Measurements from ENCODE around the gene CLINT1. TPM values are rescaled to one million over a fixed set of nuclear protein-coding genes. Genes with fewer than 3 reads are reported as not detected.

The CLINT1 gene
- total and polyA plus RNA-seq, 9 of the 15 experiments (the other 6 are each of a cell fraction or from before 2014, with no cell fraction given) = 23.6 to 125 (median 71.4) TPM

- TF ChIP-seq TAF9B (IDR thresholded peaks at IDR 0.05; ENCODE audit: partially characterized antibody) (peak; percentile 34), TBL1XR1 (IDR thresholded peaks at IDR 0.05; ENCODE audit: low read length in 2 of 2) (peak; percentile 31 to 72; a peak in 1 of 4 replicates), TFAP4 (CRISPR knock-in tag; IDR thresholded peaks at IDR 0.05; ENCODE audit: borderline replicate concordance) (peak; percentile 71), CBX2 (IDR thresholded peaks at IDR 0.05; ENCODE audit: insufficient read depth, low read length, poor library complexity, severe bottlenecking) (no peak), FOXK2 (conservative IDR thresholded peaks at IDR 0.05 in 1 of 2, IDR thresholded peaks at IDR 0.05 in 1 of 2; ENCODE audit: low read depth in 2 of 2) (0 out of 4 replicates have a peak, but pooled peaks of 1 of the 2 experiments have one; percentile 31), MAFF (IDR thresholded peaks at IDR 0.05; ENCODE audit: low read length) (no peak), FOSL1 (tag; conservative IDR thresholded peaks at IDR 0.05) (no peak), CCNT2 (IDR thresholded peaks at IDR 0.05; ENCODE audit: borderline replicate concordance, extremely low read depth, insufficient read length, low read depth, low read length) (peak; percentile 72), ARID3A (IDR thresholded peaks at IDR 0.05; ENCODE audit: borderline replicate concordance, low read depth, low read length) (no peak), MBD1 (CRISPR knock-in tag; IDR thresholded peaks at IDR 0.05) (no peak), BDP1 (IDR thresholded peaks at IDR 0.05; ENCODE audit: insufficient read depth, insufficient read length) (no peak)
- TF ChIP-seq, protein P1, sequence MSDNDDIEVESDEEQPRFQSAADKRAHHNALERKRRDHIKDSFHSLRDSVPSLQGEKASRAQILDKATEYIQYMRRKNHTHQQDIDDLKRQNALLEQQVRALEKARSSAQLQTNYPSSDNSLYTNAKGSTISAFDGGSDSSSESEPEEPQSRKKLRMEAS (CRISPR knock-in tag; IDR thresholded peaks at IDR 0.05) = peak; percentile 79
- TF ChIP-seq, protein P2, sequence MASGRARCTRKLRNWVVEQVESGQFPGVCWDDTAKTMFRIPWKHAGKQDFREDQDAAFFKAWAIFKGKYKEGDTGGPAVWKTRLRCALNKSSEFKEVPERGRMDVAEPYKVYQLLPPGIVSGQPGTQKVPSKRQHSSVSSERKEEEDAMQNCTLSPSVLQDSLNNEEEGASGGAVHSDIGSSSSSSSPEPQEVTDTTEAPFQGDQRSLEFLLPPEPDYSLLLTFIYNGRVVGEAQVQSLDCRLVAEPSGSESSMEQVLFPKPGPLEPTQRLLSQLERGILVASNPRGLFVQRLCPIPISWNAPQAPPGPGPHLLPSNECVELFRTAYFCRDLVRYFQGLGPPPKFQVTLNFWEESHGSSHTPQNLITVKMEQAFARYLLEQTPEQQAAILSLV (tag; IDR thresholded peaks at IDR 0.05) = no peak
- TF ChIP-seq, protein P3, sequence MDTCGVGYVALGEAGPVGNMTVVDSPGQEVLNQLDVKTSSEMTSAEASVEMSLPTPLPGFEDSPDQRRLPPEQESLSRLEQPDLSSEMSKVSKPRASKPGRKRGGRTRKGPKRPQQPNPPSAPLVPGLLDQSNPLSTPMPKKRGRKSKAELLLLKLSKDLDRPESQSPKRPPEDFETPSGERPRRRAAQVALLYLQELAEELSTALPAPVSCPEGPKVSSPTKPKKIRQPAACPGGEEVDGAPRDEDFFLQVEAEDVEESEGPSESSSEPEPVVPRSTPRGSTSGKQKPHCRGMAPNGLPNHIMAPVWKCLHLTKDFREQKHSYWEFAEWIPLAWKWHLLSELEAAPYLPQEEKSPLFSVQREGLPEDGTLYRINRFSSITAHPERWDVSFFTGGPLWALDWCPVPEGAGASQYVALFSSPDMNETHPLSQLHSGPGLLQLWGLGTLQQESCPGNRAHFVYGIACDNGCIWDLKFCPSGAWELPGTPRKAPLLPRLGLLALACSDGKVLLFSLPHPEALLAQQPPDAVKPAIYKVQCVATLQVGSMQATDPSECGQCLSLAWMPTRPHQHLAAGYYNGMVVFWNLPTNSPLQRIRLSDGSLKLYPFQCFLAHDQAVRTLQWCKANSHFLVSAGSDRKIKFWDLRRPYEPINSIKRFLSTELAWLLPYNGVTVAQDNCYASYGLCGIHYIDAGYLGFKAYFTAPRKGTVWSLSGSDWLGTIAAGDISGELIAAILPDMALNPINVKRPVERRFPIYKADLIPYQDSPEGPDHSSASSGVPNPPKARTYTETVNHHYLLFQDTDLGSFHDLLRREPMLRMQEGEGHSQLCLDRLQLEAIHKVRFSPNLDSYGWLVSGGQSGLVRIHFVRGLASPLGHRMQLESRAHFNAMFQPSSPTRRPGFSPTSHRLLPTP (IDR thresholded peaks at IDR 0.05; ENCODE audit: borderline replicate concordance, extremely low read depth, insufficient read length) = no peak
Measured at GRCh38 chr5:157858527-157859226, at the start of gene CLINT1 (continued).

Data from K562 (cell line).